ENCODE measurements around the gene RASSF5. TPM values are rescaled to one million over a fixed set of nuclear protein-coding genes. Genes with fewer than 3 reads are reported as not detected.
A peak's percentile ranks its signal among the peaks of the same experiment; 100 is the strongest.

The RASSF5 gene
- total and polyA plus RNA-seq, 9 of the 15 experiments (the other 6 are each of a cell fraction or from before 2014, with no cell fraction given), result 6.1 to 41.0 (median 25.2) TPM

DNA sequence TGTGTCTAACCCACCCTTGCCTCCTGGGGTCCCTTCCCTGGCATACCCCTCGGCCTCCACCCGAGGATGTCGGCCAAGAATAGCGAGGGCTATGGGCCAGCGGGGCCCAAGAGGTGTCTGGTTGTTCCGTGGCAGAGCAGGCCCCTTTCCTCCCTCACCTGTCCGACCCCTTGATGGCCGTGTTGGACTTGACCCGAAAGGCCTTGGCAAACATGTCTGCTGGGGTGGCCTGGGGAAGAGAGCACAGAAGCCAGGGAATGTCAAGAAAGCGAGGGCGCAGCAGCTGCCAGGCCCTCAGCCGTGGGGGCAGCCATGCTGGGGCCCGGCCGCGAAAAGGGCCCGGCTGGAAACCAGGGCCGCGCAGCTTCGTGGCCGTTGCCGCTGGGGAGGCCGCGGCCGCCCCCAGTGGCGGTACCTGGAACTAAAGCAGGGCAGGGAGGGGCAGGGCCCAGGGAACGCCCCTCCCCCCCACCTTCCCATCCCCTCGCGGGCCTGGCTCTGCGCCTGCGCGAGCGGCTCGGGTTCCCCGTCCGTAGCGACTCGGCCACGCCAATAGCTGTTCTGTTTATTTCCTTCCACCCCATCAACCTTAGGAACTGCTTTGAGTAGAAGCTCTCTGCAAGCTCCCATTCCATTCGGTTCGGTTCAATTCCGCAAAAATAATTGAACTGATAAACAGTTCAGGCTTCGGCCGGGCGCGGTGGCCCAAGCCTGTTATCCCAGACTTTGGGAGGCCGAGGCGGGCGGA lies 105.0 kb downstream of the RASSF5 start, which contains the start of gene EIF2D (continued):
- peak; percentile 56 for TF ChIP-seq SMC3 (conservative IDR thresholded peaks at IDR 0.05; ENCODE audit: insufficient read depth, low read depth, low read length)
- TF ChIP-seq, protein P1, sequence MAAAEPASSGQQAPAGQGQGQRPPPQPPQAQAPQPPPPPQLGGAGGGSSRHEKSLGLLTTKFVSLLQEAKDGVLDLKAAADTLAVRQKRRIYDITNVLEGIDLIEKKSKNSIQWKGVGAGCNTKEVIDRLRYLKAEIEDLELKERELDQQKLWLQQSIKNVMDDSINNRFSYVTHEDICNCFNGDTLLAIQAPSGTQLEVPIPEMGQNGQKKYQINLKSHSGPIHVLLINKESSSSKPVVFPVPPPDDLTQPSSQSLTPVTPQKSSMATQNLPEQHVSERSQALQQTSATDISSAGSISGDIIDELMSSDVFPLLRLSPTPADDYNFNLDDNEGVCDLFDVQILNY (CRISPR knock-in tag; IDR thresholded peaks at IDR 0.05), result peak; percentile 95; the same call in 1 of the 2 replicates
- TF ChIP-seq KDM2B (CRISPR knock-in tag; IDR thresholded peaks at IDR 0.05), result no peak
- TF ChIP-seq RAD21 (CRISPR knock-in tag; conservative IDR thresholded peaks at IDR 0.05 in 1 of 2, IDR thresholded peaks at IDR 0.05 in 1 of 2), result peak; percentile 73
- TF ChIP-seq PHB2 (IDR thresholded peaks at IDR 0.05; ENCODE audit: low read depth), result no peak
- peak; percentile 99; the same call in 1 of the 2 replicates for TF ChIP-seq PREB (CRISPR knock-in tag; IDR thresholded peaks at IDR 0.05)
- TF ChIP-seq LARP7 (IDR thresholded peaks at IDR 0.05), result no peak
- 0 out of 2 replicates have a peak, but pooled peaks have one; percentile 13 for TF ChIP-seq ZNF140 (CRISPR knock-in tag; IDR thresholded peaks at IDR 0.05)
- TF ChIP-seq NR1H2 (CRISPR knock-in tag; IDR thresholded peaks at IDR 0.05), result peak; percentile 99
- peak; percentile 75; the same call in 1 of the 2 replicates for TF ChIP-seq CBX5 (IDR thresholded peaks at IDR 0.05; ENCODE audit: borderline replicate concordance, low read depth)
- no peak; the same call in 1 of the 2 replicates for TF ChIP-seq ZNF57 (CRISPR knock-in tag; IDR thresholded peaks at IDR 0.05)
- 0 out of 2 replicates have a peak, but pooled peaks have one; percentile 1 for TF ChIP-seq CLOCK (CRISPR knock-in tag; IDR thresholded peaks at IDR 0.05; ENCODE audit: borderline replicate concordance)
- no peak for TF ChIP-seq THAP7 (CRISPR knock-in tag; IDR thresholded peaks at IDR 0.05)
- TF ChIP-seq ARID3B (CRISPR knock-in tag; IDR thresholded peaks at IDR 0.05; ENCODE audit: borderline replicate concordance), result no peak
- peak; percentile 97 for TF ChIP-seq RNF2 (IDR thresholded peaks at IDR 0.05)
- TF ChIP-seq ZNF766 (CRISPR knock-in tag; conservative IDR thresholded peaks at IDR 0.05), result peak; percentile 85; the same call in 1 of the 2 replicates
- 0 out of 2 replicates have a peak, but pooled peaks have one; percentile 25 for TF ChIP-seq ATF4 (CRISPR knock-in tag; IDR thresholded peaks at IDR 0.05)
- TF ChIP-seq HEY1 (CRISPR knock-in tag; IDR thresholded peaks at IDR 0.05; ENCODE audit: borderline replicate concordance), result no peak; the same call in 1 of the 2 replicates
- peak; percentile 75 for TF ChIP-seq NCOR1 (IDR thresholded peaks at IDR 0.05)
- TF ChIP-seq MEIS2 (IDR thresholded peaks at IDR 0.05; ENCODE audit: partially characterized antibody), result peak; percentile 87

Data from K562 (cell line).